Pancreas (tissue), 10 donors: ENCODE data around the gene CHCHD5. TPM values are rescaled to one million over a fixed set of nuclear protein-coding genes. Genes with fewer than 3 reads are reported as not detected.

Source experiments
- ATAC-seq, 4 donors: fragments of 200-7000 bp; cut with Tn5 transposase; one replicate each; pipeline versions ENCODE4 v1.8.0 to v1.9.1; 2020; ENCODE audit warnings: mild to moderate bottlenecking in 4 of 4, moderate library complexity in 4 of 4
- DNase-seq, 6 donors: peaks; one replicate each; pipeline ENCODE4 v3.0.0-alpha.2; 2020
- FAIRE-seq: peaks from 2 replicates; lab custom pipeline; 2012; peaks lifted over from hg19 to GRCh38; lab: Jason Lieb, UNC
- H3K27ac ChIP-seq, 4 donors: fragments of 200-600 bp; sonication (generic); 1 replicate in 3 of 4; 2 replicates in 1 of 4; pipeline versions ENCODE4 v1.5.0 to v1.8.0; 2020
- H3K27me3 ChIP-seq, 4 donors: fragments of 200-600 bp; one replicate each; pipeline ENCODE4 v1.8.0; 2021
- H3K36me3 ChIP-seq, 3 donors: fragments of 200-600 bp; sonication (generic) in 1 of 3; one replicate each; pipeline versions ENCODE4 v1.5.0 to v1.8.0; 2020 to 2021
- H3K4me1 ChIP-seq, 3 donors: fragments of 200-600 bp; one replicate each; pipeline ENCODE4 v1.8.0; 2021
- H3K4me3 ChIP-seq, 4 donors: fragments of 200-600 bp; sonication (generic) in 2 of 4; one replicate each; pipeline versions ENCODE4 v1.5.0 to v1.8.0; 2020 to 2021
- H3K9me3 ChIP-seq, 4 donors: fragments of 200-600 bp; one replicate each; pipeline ENCODE4 v1.8.0; 2021
- CTCF ChIP-seq, 4 donors: fragments of 200-600 bp; sonication (generic) in 3 of 4; IDR thresholded peaks; one replicate each; pipeline versions ENCODE4 v1.5.0 to v1.8.0; 2021; ENCODE audit warnings: antibody characterized with exemption in 4 of 4
- WGBS, 2 donors: extraction: QIAGEN DNeasy Blood & Tissue Kit; methylation state at CpG; one replicate each; pipeline ENCODE4 v1.1.7; 2013; 5-methylcytosine and 5-hydroxymethylcytosine counted together
- intact Hi-C, 3 donors: fragments of 100-400 bp; cut with DNase I; formaldehyde crosslinking; loops; one replicate each; pipeline versions ENCODE4 v1.11.1 to v1.14.2; 2022
- polyA plus RNA-seq, 2 donors: library from polyadenylated mRNA; stranded (reverse); fragments of 200-250 nt; gene quantifications; one replicate each; pipeline ENCODE4 v1.2.3, GENCODE V29; 2013
- total RNA-seq, 6 donors: library from RNA; stranded (reverse); fragmentation: NEBNext Ultra II Directional in 4 of 6; extraction: Animal tissue kit (Norgen Biotek cat#: 25700) in 4 of 6; gene quantifications; one replicate each; pipeline versions ENCODE4 v1.2.1 to v1.2.4, GENCODE V29; 2021 to 2023
- donor health status: healthy with polysubstance abuse.
- donor health status: DM: no; HTN: no; CAD: no; lungs with moderate emphysema.
- donor health status: DM: no; HTN: no; CAD: no.
- donor health status: control.
- donor health status: control.
- donor health status: Bipolar disorder and iron deficiency.
- donor health status: DM: yes; HTN: yes; CAD: no.
- donor health status: DM: no; HTN: no; CAD: no.
- donor health status: DM: no; HTN: no; CAD: no.
- donor health status: DM: yes; HTN: yes; CAD: no.

CHCHD5 gene
- total and polyA plus RNA-seq, 8 donors = 17.2 to 36.4 (median 27.3) TPM

GRCh38 chr2:112585400-112585799 is 991 bp downstream of the CHCHD5 start:
- intact Hi-C loops = loop anchor here in 1 of 3 donors (10.0 kb wide), 1 partner anchor 101 kb away; the partner anchor contains the start of gene TTL
- peaks cover 24 to 40% (median 32%) of the 10 kb centered on the region in 3 donors for H3K4me1 ChIP-seq
- TF ChIP-seq CTCF (IDR thresholded peaks at IDR 0.05) = no peak
- no peaks in the 10 kb centered on the region for H3K27me3 ChIP-seq
- FAIRE-seq (no peak), DNase-seq (no peak), ATAC-seq (no peak)
- WGBS, 2 donors = 94 to 100% methylated on average over 3 of the region's 3 CpGs
- H3K9me3 ChIP-seq = no peaks in the 10 kb centered on the region
- peak overlapping the region in 3 of 4 donors; percentile 36 to 75 (median 50) for H3K4me3 ChIP-seq
- H3K27ac ChIP-seq = peak overlapping the region; percentile 85 to 97 (median 96)
- no peaks in the 10 kb centered on the region for H3K36me3 ChIP-seq

GRCh38 chr2:112585873-112586464 is 1.6 kb downstream of the CHCHD5 start:
- peak overlapping the region in 1 of 4 donors; percentile 97 for H3K27ac ChIP-seq
- H3K36me3 ChIP-seq = no peaks in the 10 kb centered on the region
- H3K9me3 ChIP-seq = no peaks in the 10 kb centered on the region
- H3K27me3 ChIP-seq = no peaks in the 10 kb centered on the region
- peak in 1 of 6 donors; percentile 73 for DNase-seq
- peaks cover 24 to 40% (median 32%) of the 10 kb centered on the region in 3 donors for H3K4me1 ChIP-seq
- TF ChIP-seq CTCF (IDR thresholded peaks at IDR 0.05) = no peak
- ATAC-seq = no peak
- H3K4me3 ChIP-seq = no peak overlapping the region
- FAIRE-seq = no peak
- intact Hi-C loops = loop anchor here in 1 of 3 donors (10.0 kb wide), 1 partner anchor 101 kb away; the partner anchor contains the start of gene TTL
- WGBS, 2 donors = 97% methylated on average over 18 of the region's 18 CpGs

- peak overlapping the region; percentile 68 to 86 (median 79) for H3K27ac ChIP-seq
Observed at GRCh38 chr2:112588611-112589045, 4.2 kb downstream of the CHCHD5 start.

GRCh38 chr2:112591413-112591812 is 7.0 kb downstream of the CHCHD5 start:
- FAIRE-seq (no peak), DNase-seq (no peak), ATAC-seq (no peak)
- intact Hi-C loops = no loop called here
- H3K9me3 ChIP-seq = no peaks in the 10 kb centered on the region
- no peaks in the 10 kb centered on the region for H3K36me3 ChIP-seq
- 78 to 84% methylated on average over 5 of the region's 5 CpGs for WGBS, 2 donors
- TF ChIP-seq CTCF (IDR thresholded peaks at IDR 0.05) = no peak
- peaks cover 5 to 16% (median 15%) of the 10 kb centered on the region in 3 donors for H3K4me1 ChIP-seq
- H3K27me3 ChIP-seq = no peaks in the 10 kb centered on the region
- H3K4me3 ChIP-seq = no peak overlapping the region
- no peak overlapping the region for H3K27ac ChIP-seq

More at GRCh38 chr2:112588611-112589045, 4.2 kb downstream of the CHCHD5 start:
- no peak for FAIRE-seq
- Histone ChIP-seq H3K27me3 (no peaks in the 10 kb centered on the region), H3K4me1 (peaks cover 18 to 28% (median 21%) of the 10 kb centered on the region in 3 donors), H3K9me3 (no peaks in the 10 kb centered on the region), H3K4me3 (peak overlapping the region in 1 of 4 donors; percentile 11), H3K36me3 (no peaks in the 10 kb centered on the region)
- intact Hi-C loops = loop anchor here in 1 of 3 donors (10.0 kb wide), 1 partner anchor 104 kb away; the partner anchor contains the start of gene TTL
- peak; percentile 86 to 95 (median 92) for DNase-seq
- ATAC-seq = peak; percentile 57 to 67 (median 62)
- TF ChIP-seq CTCF (IDR thresholded peaks at IDR 0.05) = no peak
- WGBS, 2 donors = 27 to 32% methylated on average over 6 of the region's 6 CpGs

GRCh38 chr2:112593736-112594135 is 9.3 kb downstream of the CHCHD5 start:
- DNase-seq (no peak), FAIRE-seq (no peak), ATAC-seq (no peak)
- Histone ChIP-seq H3K36me3 (no peaks in the 10 kb centered on the region), H3K4me1 (peaks cover 0 to 4% (median 0%) of the 10 kb centered on the region in 3 donors), H3K27me3 (no peaks in the 10 kb centered on the region), H3K4me3 (no peak overlapping the region), H3K9me3 (no peaks in the 10 kb centered on the region), H3K27ac (no peak overlapping the region)
- 90 to 95% methylated on average over 4 of the region's 4 CpGs for WGBS, 2 donors
- TF ChIP-seq CTCF (IDR thresholded peaks at IDR 0.05) = no peak
- intact Hi-C loops = no loop called here
